C4-2B (cell line): ENCODE measurements around the gene MMAA.
"Not testable (repeated sequence)": the region's sequence is repeated elsewhere in the genome, so short reads cannot be mapped to it uniquely, and the experiment has no call there.

Experiments used
- ZFX ChIP-seq: fragments of 450-650 bp; IDR thresholded peaks from 2 replicates; pipeline ENCODE4 v1.6.1; 2017
- TF ChIP-seq, protein P1 (sequence below): fragments of 450-650 bp; conservative IDR thresholded peaks from 2 replicates; pipeline ENCODE4 v1.5.1; 2017; ENCODE audit warnings: mild to moderate bottlenecking

DNA sequence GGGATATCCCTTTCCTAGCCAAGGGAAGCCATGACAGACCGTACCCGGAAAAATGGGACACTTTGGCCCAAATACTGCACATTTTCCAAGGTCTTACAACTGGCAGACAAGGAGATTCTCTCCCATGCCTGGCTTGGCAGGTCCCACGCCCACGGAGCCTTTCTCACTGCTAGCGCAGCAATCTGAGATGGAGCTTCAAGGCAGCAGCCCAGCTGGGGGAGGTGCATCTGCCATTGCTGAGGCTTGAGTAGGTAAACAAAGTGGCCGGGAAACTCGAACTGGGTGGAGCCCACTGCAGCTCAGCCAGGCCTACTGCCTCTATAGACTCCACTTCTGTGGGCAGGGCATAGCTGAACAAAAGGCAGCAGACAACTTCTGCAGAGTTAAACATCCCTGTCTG lies 44.6 kb upstream of the MMAA start:
- TF ChIP-seq, protein P1, sequence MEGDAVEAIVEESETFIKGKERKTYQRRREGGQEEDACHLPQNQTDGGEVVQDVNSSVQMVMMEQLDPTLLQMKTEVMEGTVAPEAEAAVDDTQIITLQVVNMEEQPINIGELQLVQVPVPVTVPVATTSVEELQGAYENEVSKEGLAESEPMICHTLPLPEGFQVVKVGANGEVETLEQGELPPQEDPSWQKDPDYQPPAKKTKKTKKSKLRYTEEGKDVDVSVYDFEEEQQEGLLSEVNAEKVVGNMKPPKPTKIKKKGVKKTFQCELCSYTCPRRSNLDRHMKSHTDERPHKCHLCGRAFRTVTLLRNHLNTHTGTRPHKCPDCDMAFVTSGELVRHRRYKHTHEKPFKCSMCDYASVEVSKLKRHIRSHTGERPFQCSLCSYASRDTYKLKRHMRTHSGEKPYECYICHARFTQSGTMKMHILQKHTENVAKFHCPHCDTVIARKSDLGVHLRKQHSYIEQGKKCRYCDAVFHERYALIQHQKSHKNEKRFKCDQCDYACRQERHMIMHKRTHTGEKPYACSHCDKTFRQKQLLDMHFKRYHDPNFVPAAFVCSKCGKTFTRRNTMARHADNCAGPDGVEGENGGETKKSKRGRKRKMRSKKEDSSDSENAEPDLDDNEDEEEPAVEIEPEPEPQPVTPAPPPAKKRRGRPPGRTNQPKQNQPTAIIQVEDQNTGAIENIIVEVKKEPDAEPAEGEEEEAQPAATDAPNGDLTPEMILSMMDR = not testable (repeated sequence)
- TF ChIP-seq ZFX = not testable (repeated sequence)
